SK-N-SH treated with all-trans-retinoic acid at 6 μM for 48 hours (cell line): ENCODE results near the gene PARP11.

Source experiments
- ATAC-seq: fragments of 200-7000 bp; cut with Tn5 transposase; 3 replicates; pipeline ENCODE4 v1.9.1; 2020; ENCODE audit warnings: mild to moderate bottlenecking, moderate library complexity
- BACH2 ChIP-seq: fragments of 250-450 bp; sonication (Bioruptor Pico); IDR thresholded peaks from 2 replicates; pipeline ENCODE4 v1.9.0; 2021; ENCODE audit warnings: mild to moderate bottlenecking, borderline replicate concordance
- CSDC2 ChIP-seq: fragments of 250-450 bp; sonication (Bioruptor Pico); IDR thresholded peaks from 2 replicates; pipeline ENCODE4 v1.5.0; 2020; ENCODE audit warnings: mild to moderate bottlenecking, moderate library complexity
- ESRRG ChIP-seq: fragments of 250-450 bp; sonication (Bioruptor Pico); IDR thresholded peaks from 2 replicates; pipeline ENCODE4 v1.6.1; 2021; ENCODE audit warnings: mild to moderate bottlenecking
- GLIS3 ChIP-seq: fragments of 250-450 bp; sonication (Bioruptor Pico); IDR thresholded peaks from 2 replicates; pipeline ENCODE4 v1.5.0; 2020; ENCODE audit warnings: mild to moderate bottlenecking, moderate library complexity
- ISL1 ChIP-seq: fragments of 250-450 bp; sonication (Bioruptor Pico); IDR thresholded peaks from 2 replicates; pipeline ENCODE4 v2.1.2; 2022; ENCODE audit warnings: mild to moderate bottlenecking, moderate library complexity
- OSR1 ChIP-seq: fragments of 250-450 bp; sonication (Bioruptor Pico); IDR thresholded peaks from 2 replicates; pipeline ENCODE4 v1.8.0; 2022; ENCODE audit warnings: moderate library complexity, mild to moderate bottlenecking, inconsistent platforms
- PPARA ChIP-seq: fragments of 250-450 bp; sonication (Bioruptor Pico); IDR thresholded peaks from 2 replicates; pipeline ENCODE4 v1.5.0; 2020; ENCODE audit warnings: mild to moderate bottlenecking, borderline replicate concordance
- RARB ChIP-seq: fragments of 250-450 bp; sonication (Bioruptor Pico); IDR thresholded peaks from 2 replicates; pipeline ENCODE4 v1.8.0; 2021; ENCODE audit warnings: mild to moderate bottlenecking, moderate library complexity
- SNAI2 ChIP-seq: fragments of 250-450 bp; sonication (Bioruptor Pico); IDR thresholded peaks from 2 replicates; pipeline ENCODE4 v1.5.0; 2020; ENCODE audit warnings: mild to moderate bottlenecking, moderate library complexity
- TCF4 ChIP-seq: fragments of 250-450 bp; sonication (Bioruptor Pico); IDR thresholded peaks from 2 replicates; pipeline ENCODE4 v1.8.0; 2021; ENCODE audit warnings: mild to moderate bottlenecking, moderate library complexity, borderline replicate concordance
- ZC3H10 ChIP-seq: fragments of 250-450 bp; sonication (Bioruptor Pico); IDR thresholded peaks from 2 replicates; pipeline ENCODE4 v1.5.1; 2021; ENCODE audit warnings: mild to moderate bottlenecking, moderate library complexity
- ZFP30 ChIP-seq: fragments of 450-650 bp; formaldehyde crosslinking; IDR thresholded peaks from 2 replicates; pipeline ENCODE4 v1.5.0; 2022; ENCODE audit warnings: mild to moderate bottlenecking, moderate library complexity
- ZNF565 ChIP-seq: fragments of 450-650 bp; formaldehyde crosslinking; conservative IDR thresholded peaks from 2 replicates; pipeline ENCODE4 v1.5.0; 2020; ENCODE audit warnings: low read depth, mild to moderate bottlenecking, moderate library complexity
- ZNF8 ChIP-seq: fragments of 450-650 bp; formaldehyde crosslinking; IDR thresholded peaks from 2 replicates; pipeline ENCODE4 v1.5.0; 2020; ENCODE audit warnings: mild to moderate bottlenecking, moderate library complexity
- TF ChIP-seq, protein P1 (sequence below): fragments of 250-450 bp; sonication (Bioruptor Pico); IDR thresholded peaks from 2 replicates; pipeline ENCODE4 v1.8.0; 2021; ENCODE audit warnings: low read depth, mild to moderate bottlenecking, moderate library complexity, borderline replicate concordance
- TF ChIP-seq, protein P2 (sequence below): fragments of 250-450 bp; sonication (Bioruptor Pico); IDR thresholded peaks from 2 replicates; pipeline ENCODE4 v1.5.1; 2021; ENCODE audit warnings: mild to moderate bottlenecking, moderate library complexity
- TF ChIP-seq, protein P3 (sequence below): fragments of 250-450 bp; sonication (Bioruptor Pico); IDR thresholded peaks from 2 replicates; pipeline ENCODE4 v1.5.0; 2020; ENCODE audit warnings: mild to moderate bottlenecking, moderate library complexity
- TF ChIP-seq, protein P4 (sequence below): fragments of 250-450 bp; sonication (Bioruptor Pico); IDR thresholded peaks from 2 replicates; pipeline ENCODE4 v1.5.1; 2020; ENCODE audit warnings: low read depth, mild to moderate bottlenecking, moderate library complexity

The PARP11 gene

DNA sequence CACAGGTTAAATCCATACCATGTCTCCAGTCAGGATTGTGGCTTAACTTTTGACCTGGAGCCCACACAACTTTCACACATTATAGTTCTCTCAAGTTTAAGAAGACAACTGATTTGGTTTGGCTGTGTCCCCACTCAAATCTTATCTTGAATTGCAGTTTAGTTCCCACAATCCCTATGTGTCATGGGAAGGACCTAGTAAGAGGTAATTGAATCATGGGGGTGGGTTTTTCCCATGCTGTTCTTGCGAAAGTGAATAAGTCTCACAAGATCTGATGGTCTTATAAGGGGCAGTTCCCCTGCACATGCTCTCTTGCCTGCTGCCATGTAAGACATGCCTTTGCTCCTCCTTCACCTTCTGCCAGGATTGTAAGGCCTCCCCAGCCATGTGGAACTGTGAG lies 38.2 kb upstream of the PARP11 start:
- no peak for ATAC-seq
- TF ChIP-seq ZC3H10 (CRISPR knock-in tag) (no peak), GLIS3 (CRISPR knock-in tag) (no peak), ESRRG (no peak), TCF4 (CRISPR knock-in tag) (no peak), SNAI2 (CRISPR knock-in tag) (no peak), OSR1 (CRISPR knock-in tag) (no peak), ZFP30 (CRISPR knock-in tag) (no peak), CSDC2 (no peak), PPARA (CRISPR knock-in tag) (no peak), RARB (no peak)
- TF ChIP-seq, protein P1, sequence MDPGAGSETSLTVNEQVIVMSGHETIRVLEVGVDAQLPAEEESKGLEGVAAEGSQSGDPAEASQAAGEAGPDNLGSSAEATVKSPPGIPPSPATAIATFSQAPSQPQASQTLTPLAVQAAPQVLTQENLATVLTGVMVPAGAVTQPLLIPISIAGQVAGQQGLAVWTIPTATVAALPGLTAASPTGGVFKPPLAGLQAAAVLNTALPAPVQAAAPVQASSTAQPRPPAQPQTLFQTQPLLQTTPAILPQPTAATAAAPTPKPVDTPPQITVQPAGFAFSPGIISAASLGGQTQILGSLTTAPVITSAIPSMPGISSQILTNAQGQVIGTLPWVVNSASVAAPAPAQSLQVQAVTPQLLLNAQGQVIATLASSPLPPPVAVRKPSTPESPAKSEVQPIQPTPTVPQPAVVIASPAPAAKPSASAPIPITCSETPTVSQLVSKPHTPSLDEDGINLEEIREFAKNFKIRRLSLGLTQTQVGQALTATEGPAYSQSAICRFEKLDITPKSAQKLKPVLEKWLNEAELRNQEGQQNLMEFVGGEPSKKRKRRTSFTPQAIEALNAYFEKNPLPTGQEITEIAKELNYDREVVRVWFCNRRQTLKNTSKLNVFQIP (CRISPR knock-in tag) = no peak
- TF ChIP-seq, protein P2, sequence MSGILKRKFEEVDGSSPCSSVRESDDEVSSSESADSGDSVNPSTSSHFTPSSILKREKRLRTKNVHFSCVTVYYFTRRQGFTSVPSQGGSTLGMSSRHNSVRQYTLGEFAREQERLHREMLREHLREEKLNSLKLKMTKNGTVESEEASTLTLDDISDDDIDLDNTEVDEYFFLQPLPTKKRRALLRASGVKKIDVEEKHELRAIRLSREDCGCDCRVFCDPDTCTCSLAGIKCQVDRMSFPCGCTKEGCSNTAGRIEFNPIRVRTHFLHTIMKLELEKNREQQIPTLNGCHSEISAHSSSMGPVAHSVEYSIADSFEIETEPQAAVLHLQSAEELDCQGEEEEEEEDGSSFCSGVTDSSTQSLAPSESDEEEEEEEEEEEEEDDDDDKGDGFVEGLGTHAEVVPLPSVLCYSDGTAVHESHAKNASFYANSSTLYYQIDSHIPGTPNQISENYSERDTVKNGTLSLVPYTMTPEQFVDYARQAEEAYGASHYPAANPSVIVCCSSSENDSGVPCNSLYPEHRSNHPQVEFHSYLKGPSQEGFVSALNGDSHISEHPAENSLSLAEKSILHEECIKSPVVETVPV = no peak
- TF ChIP-seq, protein P3, sequence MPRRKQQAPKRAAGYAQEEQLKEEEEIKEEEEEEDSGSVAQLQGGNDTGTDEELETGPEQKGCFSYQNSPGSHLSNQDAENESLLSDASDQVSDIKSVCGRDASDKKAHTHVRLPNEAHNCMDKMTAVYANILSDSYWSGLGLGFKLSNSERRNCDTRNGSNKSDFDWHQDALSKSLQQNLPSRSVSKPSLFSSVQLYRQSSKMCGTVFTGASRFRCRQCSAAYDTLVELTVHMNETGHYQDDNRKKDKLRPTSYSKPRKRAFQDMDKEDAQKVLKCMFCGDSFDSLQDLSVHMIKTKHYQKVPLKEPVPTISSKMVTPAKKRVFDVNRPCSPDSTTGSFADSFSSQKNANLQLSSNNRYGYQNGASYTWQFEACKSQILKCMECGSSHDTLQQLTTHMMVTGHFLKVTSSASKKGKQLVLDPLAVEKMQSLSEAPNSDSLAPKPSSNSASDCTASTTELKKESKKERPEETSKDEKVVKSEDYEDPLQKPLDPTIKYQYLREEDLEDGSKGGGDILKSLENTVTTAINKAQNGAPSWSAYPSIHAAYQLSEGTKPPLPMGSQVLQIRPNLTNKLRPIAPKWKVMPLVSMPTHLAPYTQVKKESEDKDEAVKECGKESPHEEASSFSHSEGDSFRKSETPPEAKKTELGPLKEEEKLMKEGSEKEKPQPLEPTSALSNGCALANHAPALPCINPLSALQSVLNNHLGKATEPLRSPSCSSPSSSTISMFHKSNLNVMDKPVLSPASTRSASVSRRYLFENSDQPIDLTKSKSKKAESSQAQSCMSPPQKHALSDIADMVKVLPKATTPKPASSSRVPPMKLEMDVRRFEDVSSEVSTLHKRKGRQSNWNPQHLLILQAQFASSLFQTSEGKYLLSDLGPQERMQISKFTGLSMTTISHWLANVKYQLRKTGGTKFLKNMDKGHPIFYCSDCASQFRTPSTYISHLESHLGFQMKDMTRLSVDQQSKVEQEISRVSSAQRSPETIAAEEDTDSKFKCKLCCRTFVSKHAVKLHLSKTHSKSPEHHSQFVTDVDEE (CRISPR knock-in tag) = no peak
- TF ChIP-seq, protein P4, sequence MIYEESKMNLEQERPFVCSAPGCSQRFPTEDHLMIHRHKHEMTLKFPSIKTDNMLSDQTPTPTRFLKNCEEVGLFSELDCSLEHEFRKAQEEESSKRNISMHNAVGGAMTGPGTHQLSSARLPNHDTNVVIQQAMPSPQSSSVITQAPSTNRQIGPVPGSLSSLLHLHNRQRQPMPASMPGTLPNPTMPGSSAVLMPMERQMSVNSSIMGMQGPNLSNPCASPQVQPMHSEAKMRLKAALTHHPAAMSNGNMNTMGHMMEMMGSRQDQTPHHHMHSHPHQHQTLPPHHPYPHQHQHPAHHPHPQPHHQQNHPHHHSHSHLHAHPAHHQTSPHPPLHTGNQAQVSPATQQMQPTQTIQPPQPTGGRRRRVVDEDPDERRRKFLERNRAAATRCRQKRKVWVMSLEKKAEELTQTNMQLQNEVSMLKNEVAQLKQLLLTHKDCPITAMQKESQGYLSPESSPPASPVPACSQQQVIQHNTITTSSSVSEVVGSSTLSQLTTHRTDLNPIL (CRISPR knock-in tag) = no peak
- TF ChIP-seq, all 23 proteins: peak for 0

DNA sequence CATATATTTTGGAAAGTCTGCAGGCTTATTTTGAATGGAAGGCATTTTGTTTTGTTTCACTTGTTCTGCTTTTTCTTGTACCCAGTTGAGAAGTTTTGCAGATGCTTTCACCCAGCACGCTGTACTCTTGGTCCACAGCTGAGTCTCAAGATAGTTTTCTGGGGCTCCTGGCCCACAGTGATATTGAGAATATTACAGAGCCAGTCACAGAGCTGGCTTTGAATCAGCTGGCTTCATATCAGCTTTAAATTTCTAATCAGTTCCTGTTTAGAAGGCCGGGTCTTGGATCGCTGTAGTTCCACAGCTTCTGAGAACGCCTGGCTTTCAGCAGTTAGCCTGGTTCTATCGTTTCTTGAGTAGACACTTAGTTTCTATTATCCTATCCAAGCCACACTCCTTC lies 32.5 kb upstream of the PARP11 start:
- no peak for ATAC-seq
- no peak for TF ChIP-seq ZC3H10 (CRISPR knock-in tag)
- no peak for TF ChIP-seq GLIS3 (CRISPR knock-in tag)
- TF ChIP-seq RARB = no peak
- TF ChIP-seq ZNF565 (CRISPR knock-in tag) = no peak
- TF ChIP-seq ISL1 (CRISPR knock-in tag) = no peak
- TF ChIP-seq, protein P4 (CRISPR knock-in tag) = no peak
- no peak for TF ChIP-seq ZNF8 (CRISPR knock-in tag)
- TF ChIP-seq, protein P3 (CRISPR knock-in tag) = no peak
- no peak for TF ChIP-seq CSDC2

DNA sequence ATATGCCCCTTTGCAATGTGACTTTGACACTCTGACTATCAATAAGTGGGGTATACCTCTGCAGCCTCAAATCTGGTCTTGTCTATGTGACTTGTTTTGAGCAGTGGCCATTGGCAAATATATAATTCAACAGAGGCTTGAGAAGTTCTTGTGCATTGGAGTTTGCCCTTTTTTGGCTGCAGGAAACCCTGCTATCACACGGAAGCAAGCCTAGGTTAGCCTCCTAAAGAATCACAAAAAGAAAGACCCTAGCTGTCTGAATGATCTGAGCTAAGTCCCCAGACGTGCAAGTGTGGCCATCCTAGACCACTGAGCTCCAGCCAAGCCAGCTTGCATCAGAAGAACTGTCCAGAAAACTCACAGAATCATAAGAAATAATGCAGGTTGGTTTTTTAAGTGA lies 31.8 kb upstream of the PARP11 start:
- ATAC-seq = no peak

More for the DNA sequence above, 31.8 kb upstream of the PARP11 start:
- no peak for TF ChIP-seq SNAI2 (CRISPR knock-in tag)
- no peak for TF ChIP-seq ZNF565 (CRISPR knock-in tag)
- TF ChIP-seq, protein P2 = no peak
- TF ChIP-seq RARB = no peak
- TF ChIP-seq BACH2 (CRISPR knock-in tag) = no peak
